NCI-H82 treated with DMSO at 0.1 percent for 48 hours (cell line): ENCODE measurements around the gene TMEM231.
"Not testable (repeated sequence)": the region's sequence is repeated elsewhere in the genome, so short reads cannot be mapped to it uniquely, and the experiment has no call there.

Experiments
- DNase-seq: peaks from one replicate; lab custom pipeline; 2025; ENCODE audit not compliant: unreplicated experiment; lab: John Stamatoyannopoulos, UW

TMEM231 gene, protein sequence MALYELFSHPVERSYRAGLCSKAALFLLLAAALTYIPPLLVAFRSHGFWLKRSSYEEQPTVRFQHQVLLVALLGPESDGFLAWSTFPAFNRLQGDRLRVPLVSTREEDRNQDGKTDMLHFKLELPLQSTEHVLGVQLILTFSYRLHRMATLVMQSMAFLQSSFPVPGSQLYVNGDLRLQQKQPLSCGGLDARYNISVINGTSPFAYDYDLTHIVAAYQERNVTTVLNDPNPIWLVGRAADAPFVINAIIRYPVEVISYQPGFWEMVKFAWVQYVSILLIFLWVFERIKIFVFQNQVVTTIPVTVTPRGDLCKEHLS

GRCh38 chr16:75555707-75556430 lies at the start of gene TMEM231:
Gene TMEM231 (minus strand): TSS chr16:75556252. CDS start chr16:75556209, 43 bp downstream.
- DNase-seq: peak; percentile 72

DNA sequence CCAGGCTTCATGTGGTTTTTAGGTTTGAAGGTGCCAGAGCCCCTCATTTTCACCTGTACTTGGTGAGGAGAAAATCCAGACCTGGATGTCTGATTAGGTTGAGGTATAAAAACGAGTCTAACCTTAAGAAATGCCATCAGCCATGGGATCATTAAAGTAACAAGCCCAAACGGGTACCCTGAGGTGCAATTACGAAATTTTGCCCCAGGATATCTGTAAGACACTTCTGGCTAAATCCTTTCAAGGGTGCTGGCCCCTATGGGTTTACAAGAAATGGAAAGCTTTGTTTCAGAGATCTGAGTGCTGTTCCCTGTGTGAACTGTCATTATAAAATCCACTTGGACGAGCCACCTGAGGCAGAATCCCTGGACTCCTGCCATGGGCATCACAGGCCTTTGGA lies 47.2 kb upstream of the TMEM231 start:
- DNase-seq: no peak

- DNase-seq: no peak
Measured at GRCh38 chr16:75599452-75600277, 43.6 kb upstream of the TMEM231 start.

- no peak for DNase-seq
Measured at GRCh38 chr16:75593825-75594820, 38.1 kb upstream of the TMEM231 start.

DNA sequence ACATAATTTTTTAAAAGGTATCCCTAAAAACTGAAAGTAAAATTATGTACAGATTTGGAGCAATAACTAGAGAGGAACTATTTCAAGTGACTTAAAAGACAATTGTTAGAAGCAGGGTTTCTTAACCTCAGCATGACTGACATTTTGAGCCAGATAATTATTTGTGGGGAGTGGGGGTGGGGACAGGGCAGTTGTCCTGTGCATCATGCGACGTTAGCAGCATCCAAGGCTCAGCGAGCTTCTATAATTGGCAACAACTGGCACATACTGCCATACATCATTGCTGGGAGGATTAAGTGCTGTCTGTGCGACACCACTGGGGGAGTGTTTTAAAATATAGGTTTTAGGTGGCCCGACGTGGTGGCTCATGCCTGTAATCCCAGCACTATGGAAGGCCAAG lies 37.3 kb upstream of the TMEM231 start:
- DNase-seq: no peak

DNA sequence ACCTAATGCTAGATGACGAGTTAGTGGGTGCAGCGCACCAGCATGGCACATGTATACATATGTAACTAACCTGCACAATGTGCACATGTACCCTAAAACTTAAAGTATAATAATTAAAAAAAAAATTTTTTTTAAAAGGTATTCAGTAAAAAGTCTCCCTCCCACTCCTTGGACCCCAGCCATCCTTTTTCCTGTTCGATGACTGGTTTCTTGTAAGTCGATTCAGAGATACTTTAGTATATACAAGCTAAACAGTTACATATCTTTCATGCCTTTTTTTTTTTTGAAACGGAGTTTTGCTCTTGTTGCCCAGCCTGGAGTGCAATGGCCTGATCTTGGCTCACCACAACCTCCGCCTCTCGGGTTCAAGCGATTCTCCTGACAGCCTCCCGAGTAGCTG lies 35.9 kb upstream of the TMEM231 start:
- not testable (repeated sequence) for DNase-seq

- DNase-seq: no peak
Measured at GRCh38 chr16:75590920-75591843, 35.1 kb upstream of the TMEM231 start.

DNA sequence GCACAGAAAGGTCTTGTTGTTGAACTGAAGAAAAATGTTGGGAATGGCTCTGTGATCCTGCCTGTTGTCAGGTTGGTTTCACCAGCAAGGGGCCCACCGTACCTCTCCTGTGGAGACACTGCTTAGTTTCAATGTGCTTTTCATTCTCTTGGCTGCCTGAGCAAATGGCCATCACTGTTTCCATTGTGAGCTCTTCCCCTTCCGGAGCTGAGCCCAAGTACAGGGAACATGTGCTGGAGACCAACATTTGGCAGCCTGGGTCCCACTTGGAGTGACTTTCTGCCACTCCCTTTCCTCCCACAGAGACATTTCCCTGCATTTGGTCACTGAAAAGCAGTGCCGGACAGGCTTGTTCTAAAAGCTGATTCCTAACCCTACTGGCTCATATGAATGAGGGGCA lies 33.3 kb upstream of the TMEM231 start:
- no peak for DNase-seq

GRCh38 chr16:75588716-75589115 lies 32.7 kb upstream of the TMEM231 start:
- no peak for DNase-seq

DNA sequence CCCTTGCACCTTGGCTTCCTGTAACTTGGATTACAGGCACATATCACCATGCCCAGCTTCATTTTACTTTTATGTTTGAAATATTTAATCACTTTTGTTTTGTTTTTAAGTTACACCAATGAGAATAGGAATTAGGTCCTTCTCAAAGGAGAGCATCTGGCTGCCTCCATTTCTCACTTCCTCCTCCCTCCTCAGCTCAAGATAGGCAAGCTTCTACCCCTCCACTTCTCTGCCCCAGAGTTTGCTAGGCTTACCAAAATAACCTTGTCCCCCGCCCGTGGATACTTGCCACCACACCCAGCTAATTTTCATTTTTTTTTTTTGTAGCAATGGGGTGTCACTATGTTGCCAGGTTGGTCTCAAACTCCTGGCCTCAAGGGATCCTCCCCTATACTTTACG lies 28.1 kb upstream of the TMEM231 start:
- DNase-seq: no peak

DNA sequence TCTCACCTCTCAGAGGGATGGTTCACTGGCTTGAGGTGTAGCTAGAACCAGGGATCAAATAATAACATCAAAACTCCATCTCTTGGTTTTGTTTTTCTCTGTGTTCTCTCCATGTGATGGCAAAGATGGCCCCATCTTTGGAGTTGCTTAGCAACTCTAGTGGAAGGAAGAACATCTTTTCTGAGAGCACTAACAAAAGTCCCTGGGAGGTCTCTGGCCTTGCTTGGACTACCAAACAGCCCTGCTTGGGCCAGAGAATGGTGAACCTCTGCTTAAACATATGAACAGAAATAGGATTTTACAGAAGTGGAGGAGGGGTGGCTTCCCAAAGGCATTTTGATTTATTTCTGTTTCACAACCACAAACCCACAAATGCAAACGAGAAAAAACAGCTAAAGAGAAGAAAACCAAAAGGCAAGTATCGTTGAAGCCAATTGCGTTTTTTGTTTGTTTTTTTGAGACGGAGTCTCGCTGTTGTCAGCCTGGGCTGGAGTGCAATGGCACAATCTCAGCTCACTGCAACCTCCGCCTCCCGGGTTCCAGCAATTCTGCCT lies 23.3 kb upstream of the TMEM231 start:
- DNase-seq: no peak

DNA sequence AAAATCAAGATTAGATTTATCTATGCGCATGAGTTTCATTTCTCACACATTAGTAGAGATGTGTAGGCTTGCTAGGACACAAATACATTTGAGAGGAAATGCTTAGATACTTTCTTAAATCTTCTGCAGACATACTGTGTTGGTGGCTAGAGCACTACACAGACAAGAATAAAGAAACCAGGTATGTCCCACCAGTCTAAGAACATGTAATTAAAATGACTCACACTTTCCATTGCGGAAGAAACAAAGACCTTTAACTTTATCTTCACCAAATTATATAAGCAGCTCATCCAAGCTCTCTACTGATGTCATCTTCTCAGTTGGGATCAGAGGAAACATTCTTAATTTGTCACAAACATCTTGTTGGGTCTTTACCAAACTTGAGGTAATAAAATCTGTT lies 22.7 kb upstream of the TMEM231 start:
- DNase-seq: no peak

GRCh38 chr16:75578212-75578611 lies 22.2 kb upstream of the TMEM231 start:
- DNase-seq: no peak

DNA sequence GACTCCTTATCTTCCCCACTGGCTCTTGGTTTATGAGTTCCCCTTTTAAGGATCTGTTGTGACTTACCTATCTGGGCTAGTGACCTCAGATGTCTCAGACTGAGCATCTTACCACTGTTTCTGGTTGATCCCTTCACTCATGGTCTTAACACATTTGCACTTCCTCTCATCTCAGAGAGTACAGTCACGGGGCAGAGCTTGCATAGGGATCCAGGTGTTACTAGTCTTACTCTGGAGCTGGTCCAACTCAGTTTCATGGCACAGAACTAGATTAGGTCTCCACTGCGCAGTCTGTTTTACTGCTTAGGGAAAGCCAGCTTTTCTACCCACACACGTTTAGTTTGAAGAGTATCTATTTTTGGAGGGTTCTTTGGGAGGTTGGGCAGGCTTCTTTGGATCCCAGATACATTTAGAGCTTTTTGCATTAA lies 20.3 kb upstream of the TMEM231 start:
- DNase-seq: no peak

GRCh38 chr16:75575958-75576357 lies 19.9 kb upstream of the TMEM231 start:
- DNase-seq: no peak

GRCh38 chr16:75573955-75574354 lies 17.9 kb upstream of the TMEM231 start:
- no peak for DNase-seq

- DNase-seq: no peak
Measured at GRCh38 chr16:75572864-75573542, 17.0 kb upstream of the TMEM231 start.

DNA sequence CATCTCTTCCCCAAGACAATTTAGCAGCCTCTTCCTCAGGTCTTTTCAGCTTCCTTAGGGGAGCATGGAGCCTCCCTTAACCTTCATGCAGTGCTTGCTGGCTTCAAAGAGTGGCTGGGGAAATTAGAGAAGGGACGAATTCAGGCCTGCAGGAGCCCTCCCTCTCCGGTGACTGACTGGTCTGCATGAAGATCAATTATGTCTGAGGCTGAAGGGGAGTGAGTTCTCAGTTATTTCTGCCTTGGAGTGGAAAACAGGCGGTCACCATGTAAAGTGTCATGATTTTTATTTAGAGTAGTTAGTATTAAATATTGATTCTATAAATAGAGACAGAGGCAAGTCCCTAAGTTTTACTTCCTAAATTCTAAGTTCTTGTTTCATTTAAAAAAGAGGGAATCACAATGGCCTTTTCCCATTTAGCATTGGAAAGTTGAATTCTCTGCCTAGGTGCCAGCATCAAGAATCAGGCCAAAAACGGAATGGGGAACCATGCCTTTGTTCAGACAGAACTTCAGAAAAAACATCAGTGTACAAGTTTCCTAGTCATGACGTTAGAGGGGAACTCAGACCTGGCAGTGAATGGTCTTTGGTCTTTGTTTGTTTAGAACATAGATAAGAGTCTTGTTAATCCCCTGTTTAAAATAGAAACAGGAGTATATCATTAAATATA lies 14.5 kb upstream of the TMEM231 start:
- DNase-seq: no peak
